GM19238 (cell line): ENCODE data around the gene RPS24.

Source experiments
- DNase-seq: peaks from one replicate; pipeline ENCODE4 v3.0.0; 2011; ENCODE audit warnings: low spot score; ENCODE audit not compliant: insufficient read length

RPS24 gene

GRCh38 chr10:78082636-78083035 lies 49.0 kb downstream of the RPS24 start:
- DNase-seq: no peak
